ENCODE results near the gene PLA2G2E.
"Not testable (repeated sequence)": the region's sequence is repeated elsewhere in the genome, so short reads cannot be mapped to it uniquely, and the experiment has no call there.

The PLA2G2E gene

GRCh38 chr1:19927130-19927421, 3.7 kb upstream of the PLA2G2E start:
- DNase-seq (ENCODE audit: low spot score) = not testable (repeated sequence)

GRCh38 chr1:19926296-19927129, 3.1 kb upstream of the PLA2G2E start:
- DNase-seq (ENCODE audit: low spot score) = no peak

DNA sequence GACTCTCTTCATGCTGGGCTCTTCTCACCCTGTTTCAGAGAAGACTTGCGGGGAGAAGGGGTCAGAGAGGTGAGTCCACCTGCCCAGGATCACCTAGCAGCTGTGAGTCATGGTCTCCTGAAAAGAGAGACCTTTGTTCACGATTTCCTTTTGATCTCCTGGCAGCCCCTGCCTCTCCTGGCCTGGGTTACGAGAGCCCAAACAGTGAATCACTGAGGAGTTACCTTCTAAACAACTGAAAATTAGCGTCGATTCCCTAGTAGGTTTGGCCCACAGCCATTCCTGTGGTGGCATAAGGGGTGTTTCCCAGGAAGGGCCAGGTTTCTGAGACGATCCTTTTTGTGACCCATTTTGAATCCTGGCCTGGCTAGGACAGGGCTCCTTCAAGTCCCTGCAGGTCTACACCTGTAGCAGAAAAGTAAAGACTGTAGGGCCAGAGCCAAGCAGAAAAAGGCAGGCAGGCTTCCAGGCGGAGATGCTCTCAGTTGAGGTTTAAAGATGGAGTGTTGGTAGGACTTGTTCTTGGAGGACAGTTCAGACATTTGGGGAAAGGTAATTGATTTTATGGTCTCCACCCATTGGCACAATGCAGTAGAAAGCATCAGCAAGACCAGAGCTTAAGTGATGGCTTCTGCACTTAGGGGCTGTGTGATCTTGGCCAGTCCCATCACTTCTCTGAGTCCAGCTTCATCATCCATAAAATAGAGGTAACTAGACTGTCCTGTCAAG, 2.1 kb upstream of the PLA2G2E start:
- DNase-seq (ENCODE audit: low spot score) = no peak

DNA sequence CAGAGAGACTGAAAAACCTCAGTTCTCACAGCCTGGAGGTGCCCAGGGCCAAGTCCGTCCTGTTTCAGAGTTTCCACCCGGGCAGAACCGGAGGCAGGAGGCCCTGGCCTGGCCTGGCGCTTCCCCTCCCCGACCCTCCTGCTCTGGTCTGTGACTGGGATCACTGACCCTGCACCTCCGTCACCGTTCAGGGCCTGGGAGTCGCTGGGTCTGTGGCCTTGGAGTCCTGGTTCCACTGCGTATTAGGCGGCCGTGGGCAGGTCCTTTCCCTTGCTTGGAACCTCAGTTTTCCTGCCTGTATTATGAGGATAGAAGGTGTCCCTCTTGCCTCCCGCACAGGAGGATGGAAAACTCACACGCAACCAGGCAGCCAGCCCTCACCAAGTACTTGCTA, 533 bp upstream of the PLA2G2E start:
- DNase-seq (ENCODE audit: low spot score) = no peak

DNA sequence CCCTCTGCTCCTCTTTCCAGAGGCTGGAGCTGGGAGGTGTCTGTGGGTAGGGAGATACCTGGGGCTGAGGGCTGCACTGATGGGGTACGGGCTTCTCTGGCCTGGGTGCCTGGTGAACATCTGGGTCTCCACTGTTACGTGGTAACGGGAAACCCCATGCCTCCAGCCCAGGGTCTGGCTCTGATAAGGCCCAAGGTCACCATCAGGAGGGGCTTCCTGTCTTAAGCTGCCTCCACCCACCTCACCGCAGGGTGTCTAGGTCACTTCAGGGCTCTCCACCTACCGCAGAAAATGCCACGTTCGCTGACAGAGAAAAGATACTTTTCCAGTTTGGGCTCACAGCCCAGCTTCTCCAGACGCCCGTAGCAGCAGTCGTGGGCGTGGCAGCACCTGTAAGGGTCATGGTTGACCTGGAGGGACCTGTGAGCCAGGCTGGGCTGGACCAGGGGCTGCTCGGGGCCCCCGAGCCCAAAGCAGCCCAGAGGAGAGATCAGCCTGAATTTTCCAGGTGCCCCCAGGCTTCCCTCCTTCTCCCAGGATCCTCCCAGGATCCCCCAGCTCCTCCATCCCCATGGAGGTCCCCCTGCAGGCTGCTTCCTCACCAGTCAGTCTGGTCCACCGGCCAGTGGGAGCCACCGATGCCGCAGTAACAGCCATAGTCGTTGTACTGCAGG, 1.3 kb downstream of the PLA2G2E start:
- DNase-seq (ENCODE audit: low spot score) = no peak

DNA sequence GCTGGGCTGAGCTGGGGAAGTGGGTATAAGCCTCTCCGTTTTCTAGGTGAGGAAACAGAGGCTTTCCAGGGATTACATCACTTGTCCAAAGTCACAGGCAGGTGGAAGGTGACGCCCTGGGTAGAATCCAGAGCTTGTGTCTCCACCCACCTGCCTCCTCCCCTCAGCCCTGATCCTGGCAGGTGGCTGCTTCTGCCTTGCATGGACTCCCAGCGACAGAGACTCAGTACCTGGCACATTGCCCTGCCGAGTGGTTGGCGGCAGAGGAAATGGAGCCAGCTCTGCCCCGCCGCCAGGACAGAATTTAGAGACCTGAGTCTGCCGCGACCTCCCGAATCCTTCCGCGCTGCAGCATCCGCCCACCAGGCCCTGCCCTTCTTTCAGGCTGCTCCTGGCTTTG, 2.1 kb downstream of the PLA2G2E start:
- DNase-seq (ENCODE audit: low spot score) = no peak

GRCh38 chr1:19920132-19920710, 3.2 kb downstream of the PLA2G2E start:
- DNase-seq (ENCODE audit: low spot score) = no peak

GRCh38 chr1:19918057-19918456, 5.4 kb downstream of the PLA2G2E start:
- peak; percentile 81 for DNase-seq (ENCODE audit: low spot score)

- DNase-seq (ENCODE audit: low spot score) = no peak
These were observed 12.8 kb downstream of the PLA2G2E start for GRCh38 chr1:19910650-19911049.

DNA sequence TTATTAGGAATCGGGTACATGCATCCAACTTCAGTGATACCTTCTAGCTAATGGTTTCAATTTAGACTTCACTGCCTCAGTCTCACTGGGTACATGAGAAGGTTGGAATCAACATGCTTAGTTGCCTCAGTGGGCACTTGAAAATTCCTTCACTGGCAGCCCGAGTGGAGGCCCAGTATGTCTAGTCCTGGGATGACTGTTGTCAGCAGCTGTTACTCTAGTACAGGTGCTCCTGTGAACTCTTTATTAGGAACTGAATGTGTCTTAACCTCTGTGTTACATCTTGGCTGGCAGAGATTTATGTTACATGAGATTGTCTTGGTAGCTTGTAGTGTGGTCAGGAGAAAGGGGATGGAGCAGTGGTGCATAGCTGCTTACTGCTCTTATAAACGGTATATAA, 13.4 kb downstream of the PLA2G2E start:
- DNase-seq (ENCODE audit: low spot score) = no peak

- no peak for DNase-seq (ENCODE audit: low spot score)
These were observed 14.0 kb downstream of the PLA2G2E start for GRCh38 chr1:19909392-19909791.

GRCh38 chr1:19907456-19907855, 16.0 kb downstream of the PLA2G2E start:
- no peak for DNase-seq (ENCODE audit: low spot score)

DNA sequence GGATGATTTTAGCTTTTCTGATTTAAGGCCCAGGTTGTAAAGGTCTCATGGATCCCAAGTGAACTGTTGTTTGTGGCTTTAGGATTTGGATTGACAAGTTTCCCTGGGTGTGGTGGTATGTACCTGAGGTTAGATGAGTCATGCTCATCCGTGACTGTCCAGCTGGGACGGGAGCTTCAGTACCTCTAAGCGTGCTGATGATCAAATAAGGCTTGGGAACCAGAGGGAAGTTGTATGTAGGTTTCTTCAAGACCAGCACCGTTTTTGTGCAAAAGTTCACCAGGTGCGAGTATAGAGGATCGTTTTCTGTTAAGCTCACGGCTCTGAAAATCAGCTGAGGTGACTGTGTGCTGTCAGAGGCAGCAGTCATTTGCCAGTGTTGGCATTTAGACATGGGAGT, 19.8 kb downstream of the PLA2G2E start:
- DNase-seq (ENCODE audit: low spot score) = no peak

DNA sequence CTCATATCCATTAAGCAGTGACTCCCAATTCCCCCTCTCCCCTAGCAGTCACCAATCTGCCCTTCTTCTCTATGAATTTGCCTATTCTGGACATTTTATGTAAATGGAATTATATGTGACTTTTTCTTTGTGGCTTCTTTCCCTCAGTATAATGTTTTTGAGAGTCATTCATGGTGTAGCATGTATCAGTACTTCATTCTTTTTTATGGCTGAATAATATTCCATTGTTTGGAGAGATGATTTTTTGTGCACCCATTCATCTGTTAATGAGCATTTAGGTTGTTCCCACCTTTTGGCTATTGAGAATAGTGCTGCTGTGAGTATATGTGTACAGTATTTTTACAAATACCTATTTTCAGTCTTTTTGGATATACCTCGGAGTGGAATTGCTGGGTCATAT, 21.8 kb downstream of the PLA2G2E start:
- no peak for DNase-seq (ENCODE audit: low spot score)

DNA sequence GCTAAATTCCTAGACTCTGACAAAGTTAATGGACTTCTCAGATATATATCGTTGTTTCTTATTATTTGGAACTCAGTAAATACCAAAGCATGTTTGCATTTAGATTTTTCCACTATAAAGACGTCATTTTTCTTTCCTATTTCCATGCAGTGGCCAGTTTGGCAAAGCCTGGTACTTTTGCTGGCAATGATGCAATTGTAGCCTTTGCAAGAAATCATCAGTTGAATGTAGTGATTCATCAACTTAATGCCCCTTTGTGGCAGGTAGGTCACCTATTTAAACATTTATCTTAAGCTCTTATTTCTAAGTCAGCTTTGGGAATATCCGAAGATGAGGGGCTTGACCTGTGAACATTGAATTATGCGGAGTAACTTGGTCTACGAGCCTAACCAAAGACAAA, 29.2 kb downstream of the PLA2G2E start:
- no peak for DNase-seq (ENCODE audit: low spot score)

GRCh38 chr1:19893687-19894086, 29.7 kb downstream of the PLA2G2E start:
- no peak for DNase-seq (ENCODE audit: low spot score)

DNA sequence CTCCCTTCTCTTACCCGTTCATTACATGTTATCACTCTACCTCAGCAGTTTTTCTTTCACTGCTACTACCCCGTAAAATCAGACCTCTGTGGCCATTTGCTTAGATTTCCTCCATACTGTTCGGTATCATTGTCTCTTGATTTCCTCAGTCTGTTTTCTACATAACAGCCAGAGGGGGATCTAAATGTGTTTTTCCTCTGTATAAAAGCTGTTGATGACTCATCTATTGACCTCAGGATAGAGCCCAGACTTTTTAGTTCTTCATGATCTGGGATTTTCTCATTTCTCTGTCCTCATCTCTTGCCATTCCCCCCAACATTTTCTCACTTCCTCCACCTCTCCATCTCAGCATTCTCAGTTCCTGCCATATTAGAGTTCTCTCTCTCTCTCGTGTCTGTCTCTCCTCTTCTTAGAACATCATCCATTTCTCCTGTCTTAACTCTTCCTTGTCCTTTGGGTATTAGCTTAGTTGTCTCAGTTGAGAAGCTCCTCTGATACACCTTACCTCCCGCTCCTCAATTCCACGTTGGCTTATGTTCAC, 30.7 kb downstream of the PLA2G2E start:
- no peak for DNase-seq (ENCODE audit: low spot score)

GRCh38 chr1:19892129-19892528, 31.3 kb downstream of the PLA2G2E start:
- no peak for DNase-seq (ENCODE audit: low spot score)

GRCh38 chr1:19889656-19890055, 33.8 kb downstream of the PLA2G2E start:
- DNase-seq (ENCODE audit: low spot score) = no peak

GRCh38 chr1:19888112-19888511, 35.3 kb downstream of the PLA2G2E start:
- DNase-seq (ENCODE audit: low spot score) = no peak

DNA sequence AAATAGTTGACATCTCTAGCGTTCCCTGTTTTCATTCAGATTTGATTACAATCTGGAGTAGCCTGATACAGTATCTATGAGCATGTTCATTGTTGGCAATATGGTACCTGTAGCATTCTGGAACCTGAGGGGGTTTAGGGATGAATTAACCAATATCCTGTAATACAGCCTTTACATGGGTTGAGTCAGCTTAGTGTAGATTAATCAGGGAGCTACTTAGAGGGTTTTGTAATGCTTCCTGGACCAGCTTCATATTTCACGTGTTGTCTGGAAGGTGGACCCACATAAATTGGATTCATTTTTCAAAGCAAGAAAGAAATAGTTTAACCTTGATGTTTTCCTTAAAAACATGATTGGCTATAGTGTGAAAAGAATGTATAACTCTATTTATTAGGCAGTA, 37.6 kb downstream of the PLA2G2E start:
- no peak for DNase-seq (ENCODE audit: low spot score)

GRCh38 chr1:19884312-19884711, 39.1 kb downstream of the PLA2G2E start:
- DNase-seq (ENCODE audit: low spot score) = no peak
